ENCODE data around the gene POFUT2. TPM values are rescaled to one million over a fixed set of nuclear protein-coding genes. Genes with fewer than 3 reads are reported as not detected.

The POFUT2 gene
- total RNA-seq, 4 donors from 2014 or later: 7.9 to 11.4 (median 9.4) TPM

DNA sequence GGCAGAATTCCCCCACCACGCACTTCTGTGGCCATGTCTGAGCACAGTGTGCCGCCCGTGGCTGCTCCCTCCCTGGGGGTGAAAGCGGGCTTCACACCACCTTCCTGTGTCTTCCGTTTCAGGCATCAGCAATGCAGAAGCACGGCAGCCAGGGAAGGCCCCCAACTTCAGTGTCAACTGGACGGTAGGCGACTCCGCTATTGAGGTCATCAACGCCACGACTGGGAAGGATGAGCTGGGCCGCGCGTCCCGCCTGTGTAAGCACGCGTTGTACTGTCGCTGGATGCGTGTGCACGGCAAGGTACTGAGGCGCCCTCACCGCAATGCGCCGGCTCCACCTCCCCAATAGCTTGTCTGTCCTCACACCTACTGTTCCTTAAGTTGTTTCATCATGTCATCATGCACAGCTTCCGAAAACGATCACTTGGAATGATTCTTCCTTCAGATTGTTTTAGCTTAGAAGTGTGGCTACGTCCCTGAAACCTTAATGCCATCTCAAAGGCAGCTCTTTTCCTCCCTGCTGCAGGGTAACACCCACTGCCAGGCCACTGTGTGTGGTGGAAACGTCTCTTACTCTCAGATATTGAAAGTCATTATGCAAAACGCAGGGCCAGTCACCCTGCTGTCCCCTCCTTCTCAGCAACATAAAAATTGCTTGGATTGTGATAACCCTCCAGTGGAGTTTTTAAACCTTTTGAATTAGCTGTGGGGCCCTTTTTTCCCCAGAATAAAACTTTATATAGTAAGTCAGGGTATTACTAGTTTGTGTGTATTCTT is 66.8 kb downstream of the POFUT2 start:
- TF ChIP-seq CTCF (IDR thresholded peaks at IDR 0.05): no peak
- no peak for TF ChIP-seq POLR2A (IDR thresholded peaks at IDR 0.05)
- intact Hi-C loops (cut with DNase I): no loop called here
- no peaks in the 10 kb centered on the region for H3K27me3 ChIP-seq
- WGBS, 2 donors: 94 to 95% methylated on average over 21 to 28 of the region's 29 CpGs
- no peak overlapping the region for H3K4me3 ChIP-seq
- H3K36me3 ChIP-seq: peaks cover 5 to 34% (median 10%) of the 10 kb centered on the region in 3 donors
- H3K9me3 ChIP-seq: peaks cover 0 to 6% (median 0%) of the 10 kb centered on the region in 3 donors
- DNase-seq: no peak
- H3K27ac ChIP-seq: peak overlapping the region in 1 of 4 donors; percentile 52
- peaks cover 0 to 9% (median 0%) of the 10 kb centered on the region in 3 donors for H3K4me1 ChIP-seq

DNA sequence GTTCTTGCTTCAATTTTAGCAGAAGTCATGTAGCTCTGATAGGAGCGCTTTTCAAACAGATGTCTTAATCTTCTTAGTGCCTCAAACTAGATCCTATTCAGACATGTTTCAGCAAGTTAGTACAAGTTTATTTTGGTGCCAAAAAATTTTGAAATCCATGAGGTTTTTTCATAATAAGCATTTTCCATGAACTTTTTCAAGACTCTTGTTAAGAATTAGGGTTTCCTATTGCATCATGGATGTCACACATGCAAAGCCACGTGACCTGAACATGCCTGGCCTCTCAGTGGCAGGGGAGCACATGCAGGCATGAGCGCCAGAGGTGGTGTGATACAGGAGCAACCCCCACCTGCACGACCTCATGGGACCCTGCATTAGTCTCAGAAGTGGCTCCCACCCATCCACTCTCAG is 67.6 kb downstream of the POFUT2 start:
- intact Hi-C loops (cut with DNase I): no loop called here
- TF ChIP-seq CTCF (IDR thresholded peaks at IDR 0.05) (no peak), POLR2A (IDR thresholded peaks at IDR 0.05) (no peak)
- peak overlapping the region in 1 of 4 donors; percentile 52 for H3K27ac ChIP-seq
- 73 to 77% methylated on average over 4 of the region's 4 CpGs for WGBS, 2 donors
- H3K36me3 ChIP-seq: peaks cover 5 to 34% (median 10%) of the 10 kb centered on the region in 3 donors
- H3K9me3 ChIP-seq: peaks cover 0 to 6% (median 0%) of the 10 kb centered on the region in 3 donors
- H3K4me3 ChIP-seq: no peak overlapping the region
- H3K4me1 ChIP-seq: peaks cover 0 to 9% (median 0%) of the 10 kb centered on the region in 3 donors
- no peaks in the 10 kb centered on the region for H3K27me3 ChIP-seq
- DNase-seq: no peak

DNA sequence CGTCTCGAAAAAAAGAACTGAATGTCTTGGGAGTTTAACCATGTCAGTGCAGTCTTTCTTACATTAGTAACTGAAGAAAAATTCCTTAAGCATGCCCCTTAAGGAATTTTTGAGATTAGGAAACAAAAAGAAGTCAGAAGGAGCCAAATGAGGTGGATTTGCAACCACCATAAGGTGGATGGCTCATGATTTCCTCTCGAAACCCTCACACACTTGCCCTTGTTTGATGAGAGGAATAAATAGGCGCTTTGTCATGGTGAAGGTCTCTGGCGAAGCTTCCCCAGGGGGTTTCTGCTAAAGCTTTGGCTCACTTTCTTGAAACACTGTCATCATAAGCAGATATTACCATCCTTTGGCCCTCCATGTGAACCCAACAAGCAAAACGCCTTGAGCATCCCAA is 68.2 kb downstream of the POFUT2 start:
- intact Hi-C loops (cut with DNase I): no loop called here
- no peak overlapping the region for H3K4me3 ChIP-seq
- no peak for DNase-seq
- no peak for TF ChIP-seq CTCF (IDR thresholded peaks at IDR 0.05)
- TF ChIP-seq POLR2A (IDR thresholded peaks at IDR 0.05): no peak
- peaks cover 5 to 34% (median 10%) of the 10 kb centered on the region in 3 donors for H3K36me3 ChIP-seq
- H3K9me3 ChIP-seq: peaks cover 0 to 6% (median 0%) of the 10 kb centered on the region in 3 donors
- peaks cover 0 to 9% (median 0%) of the 10 kb centered on the region in 3 donors for H3K4me1 ChIP-seq
- H3K27ac ChIP-seq: peak overlapping the region in 1 of 4 donors; percentile 17
- WGBS, 2 donors: 89 to 91% methylated on average over 6 of the region's 6 CpGs
- no peaks in the 10 kb centered on the region for H3K27me3 ChIP-seq

- intact Hi-C loops (cut with DNase I): no loop called here
- TF ChIP-seq CTCF (IDR thresholded peaks at IDR 0.05): no peak
- no peak for TF ChIP-seq POLR2A (IDR thresholded peaks at IDR 0.05)
- no peak for DNase-seq
- H3K9me3 ChIP-seq: peaks cover 0 to 6% (median 0%) of the 10 kb centered on the region in 3 donors
- WGBS, 2 donors: 62 to 67% methylated on average over 1 of the region's 1 CpG
- H3K27ac ChIP-seq: no peak overlapping the region
- no peaks in the 10 kb centered on the region for H3K27me3 ChIP-seq
- H3K4me1 ChIP-seq: peaks cover 0 to 9% (median 0%) of the 10 kb centered on the region in 3 donors
- H3K36me3 ChIP-seq: peaks cover 4 to 22% (median 5%) of the 10 kb centered on the region in 3 donors
- H3K4me3 ChIP-seq: no peak overlapping the region
Observed at GRCh38 chr21:45217010-45217409, 70.7 kb downstream of the POFUT2 start.

- H3K27me3 ChIP-seq: no peaks in the 10 kb centered on the region
- H3K4me3 ChIP-seq: no peak overlapping the region
- 71 to 86% methylated on average over 2 of the region's 2 CpGs for WGBS, 2 donors
- H3K27ac ChIP-seq: no peak overlapping the region
- H3K36me3 ChIP-seq: peaks cover 0 to 17% (median 5%) of the 10 kb centered on the region in 3 donors
- no peak for DNase-seq
- no peak for TF ChIP-seq POLR2A (IDR thresholded peaks at IDR 0.05)
- no peak for TF ChIP-seq CTCF (IDR thresholded peaks at IDR 0.05)
- H3K4me1 ChIP-seq: peaks cover 0 to 9% (median 0%) of the 10 kb centered on the region in 3 donors
- intact Hi-C loops (cut with DNase I): no loop called here
- H3K9me3 ChIP-seq: peaks cover 0 to 6% (median 0%) of the 10 kb centered on the region in 3 donors
Observed at GRCh38 chr21:45215213-45215612, 72.5 kb downstream of the POFUT2 start.
